ENCODE data around the gene LTF. TPM values are rescaled to one million over a fixed set of nuclear protein-coding genes. Genes with fewer than 3 reads are reported as not detected.

Gene LTF
- total RNA-seq, 1 donor from 2014 or later, result not detected

DNA sequence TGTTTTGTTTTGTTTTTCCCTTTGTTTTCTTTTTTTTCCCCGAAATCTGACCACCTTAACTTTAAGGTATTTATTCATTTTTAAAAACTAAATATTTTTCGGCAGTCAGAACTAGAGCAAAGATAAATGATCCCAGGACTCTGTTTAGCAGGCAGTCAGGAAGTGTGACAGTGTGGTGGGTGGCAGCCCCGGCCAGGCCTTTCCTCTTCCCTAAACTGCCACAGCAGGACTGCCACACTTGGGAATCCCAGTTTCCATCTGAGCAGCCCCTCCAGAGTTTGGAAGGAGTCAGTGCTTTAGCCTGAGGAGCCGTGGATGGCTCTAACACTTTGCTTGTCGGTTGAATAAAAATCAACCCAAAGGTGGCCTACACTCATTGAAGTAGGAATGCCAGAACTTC is 50.8 kb downstream of the LTF start:
- no peak for DNase-seq (ENCODE audit: low read depth)
- Histone ChIP-seq H3K4me3 (ENCODE audit: low read depth, low read length) (no peak overlapping the region), H3K36me3 (ENCODE audit: control insufficient read depth, insufficient read depth, low read length) (no peaks in the 10 kb centered on the region), H3K27me3 (ENCODE audit: control insufficient read depth, insufficient read depth, low read length) (no peaks in the 10 kb centered on the region)
- TF ChIP-seq, protein P1, sequence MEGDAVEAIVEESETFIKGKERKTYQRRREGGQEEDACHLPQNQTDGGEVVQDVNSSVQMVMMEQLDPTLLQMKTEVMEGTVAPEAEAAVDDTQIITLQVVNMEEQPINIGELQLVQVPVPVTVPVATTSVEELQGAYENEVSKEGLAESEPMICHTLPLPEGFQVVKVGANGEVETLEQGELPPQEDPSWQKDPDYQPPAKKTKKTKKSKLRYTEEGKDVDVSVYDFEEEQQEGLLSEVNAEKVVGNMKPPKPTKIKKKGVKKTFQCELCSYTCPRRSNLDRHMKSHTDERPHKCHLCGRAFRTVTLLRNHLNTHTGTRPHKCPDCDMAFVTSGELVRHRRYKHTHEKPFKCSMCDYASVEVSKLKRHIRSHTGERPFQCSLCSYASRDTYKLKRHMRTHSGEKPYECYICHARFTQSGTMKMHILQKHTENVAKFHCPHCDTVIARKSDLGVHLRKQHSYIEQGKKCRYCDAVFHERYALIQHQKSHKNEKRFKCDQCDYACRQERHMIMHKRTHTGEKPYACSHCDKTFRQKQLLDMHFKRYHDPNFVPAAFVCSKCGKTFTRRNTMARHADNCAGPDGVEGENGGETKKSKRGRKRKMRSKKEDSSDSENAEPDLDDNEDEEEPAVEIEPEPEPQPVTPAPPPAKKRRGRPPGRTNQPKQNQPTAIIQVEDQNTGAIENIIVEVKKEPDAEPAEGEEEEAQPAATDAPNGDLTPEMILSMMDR (IDR thresholded peaks at IDR 0.05; ENCODE audit: insufficient read depth, low read length, poor library complexity, severe bottlenecking), result no peak

DNA sequence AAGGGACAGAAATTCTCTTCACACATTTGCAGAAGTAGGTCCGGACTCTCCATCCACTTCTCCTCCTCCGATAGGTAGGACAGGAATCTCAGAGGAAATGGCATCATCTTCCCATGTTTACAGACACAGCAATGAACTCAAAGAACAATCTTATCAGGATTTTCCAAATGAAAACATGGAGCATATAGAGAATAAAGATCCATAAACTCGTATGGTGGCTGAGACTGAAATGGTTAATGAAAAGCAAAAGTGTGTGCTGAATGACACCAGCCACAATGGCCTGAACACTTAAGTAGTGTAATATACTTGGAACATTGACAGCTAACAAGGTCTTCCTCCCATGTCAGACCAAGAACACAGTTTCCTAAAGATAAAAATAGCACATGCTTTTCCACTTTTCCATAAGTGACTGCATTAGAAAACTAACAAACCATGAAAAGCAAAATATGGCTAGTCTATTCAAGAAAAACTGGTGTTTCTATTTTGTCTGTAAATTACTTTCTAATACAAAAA is 51.9 kb downstream of the LTF start:
- no peak for DNase-seq (ENCODE audit: low read depth)
- H3K4me3 ChIP-seq (ENCODE audit: low read depth, low read length), result no peak overlapping the region
- TF ChIP-seq, protein P1 (IDR thresholded peaks at IDR 0.05; ENCODE audit: insufficient read depth, low read length, poor library complexity, severe bottlenecking), result no peak
- no peaks in the 10 kb centered on the region for H3K27me3 ChIP-seq (ENCODE audit: control insufficient read depth, insufficient read depth, low read length)
- H3K36me3 ChIP-seq (ENCODE audit: control insufficient read depth, insufficient read depth, low read length), result no peaks in the 10 kb centered on the region

DNA sequence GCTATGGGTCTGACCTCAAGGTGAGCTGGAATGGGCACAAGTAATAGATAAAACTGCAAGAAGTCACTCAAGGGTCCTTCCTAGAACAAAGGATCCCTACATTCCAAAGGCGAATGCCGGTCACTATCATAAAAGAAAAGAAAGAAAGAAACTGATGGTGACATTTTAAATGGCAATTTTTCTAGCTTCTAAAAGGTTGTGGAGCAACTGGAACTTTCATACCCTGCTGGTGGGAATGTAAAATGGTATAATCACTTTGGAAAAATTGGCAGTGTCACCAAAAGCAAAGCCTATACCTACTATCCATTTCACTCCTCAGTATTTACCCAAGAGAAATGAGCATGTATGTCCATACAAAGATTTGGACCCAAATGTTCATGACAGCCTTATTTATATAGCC is 53.4 kb downstream of the LTF start:
- TF ChIP-seq, protein P1 (IDR thresholded peaks at IDR 0.05; ENCODE audit: insufficient read depth, low read length, poor library complexity, severe bottlenecking), result no peak
- no peak overlapping the region for H3K4me3 ChIP-seq (ENCODE audit: low read depth, low read length)
- H3K36me3 ChIP-seq (ENCODE audit: control insufficient read depth, insufficient read depth, low read length), result no peaks in the 10 kb centered on the region
- no peak for DNase-seq (ENCODE audit: low read depth)
- no peaks in the 10 kb centered on the region for H3K27me3 ChIP-seq (ENCODE audit: control insufficient read depth, insufficient read depth, low read length)

DNA sequence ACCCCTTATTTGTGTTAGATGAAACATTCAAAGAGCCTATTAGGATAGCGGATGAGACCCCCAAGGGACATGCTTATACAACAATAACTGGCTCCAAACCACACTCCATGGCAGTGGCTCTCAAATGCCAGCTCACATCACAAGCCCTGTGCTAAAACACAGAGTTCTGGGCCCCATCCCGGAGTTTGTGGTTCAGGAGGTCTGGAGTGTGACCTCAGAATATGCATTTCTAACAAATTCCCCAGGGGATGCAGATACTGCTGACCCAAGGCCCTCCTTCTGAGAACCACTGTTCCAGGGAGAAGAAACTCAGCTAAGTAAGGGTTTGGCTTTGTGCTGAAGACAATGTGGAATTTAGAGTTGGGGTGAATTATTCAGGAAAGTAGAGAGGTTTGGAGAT is 54.0 kb downstream of the LTF start:
- TF ChIP-seq, protein P1 (IDR thresholded peaks at IDR 0.05; ENCODE audit: insufficient read depth, low read length, poor library complexity, severe bottlenecking), result no peak
- Histone ChIP-seq H3K27me3 (ENCODE audit: control insufficient read depth, insufficient read depth, low read length) (no peaks in the 10 kb centered on the region), H3K36me3 (ENCODE audit: control insufficient read depth, insufficient read depth, low read length) (no peaks in the 10 kb centered on the region), H3K4me3 (ENCODE audit: low read depth, low read length) (no peak overlapping the region)
- DNase-seq (ENCODE audit: low read depth), result no peak

DNA sequence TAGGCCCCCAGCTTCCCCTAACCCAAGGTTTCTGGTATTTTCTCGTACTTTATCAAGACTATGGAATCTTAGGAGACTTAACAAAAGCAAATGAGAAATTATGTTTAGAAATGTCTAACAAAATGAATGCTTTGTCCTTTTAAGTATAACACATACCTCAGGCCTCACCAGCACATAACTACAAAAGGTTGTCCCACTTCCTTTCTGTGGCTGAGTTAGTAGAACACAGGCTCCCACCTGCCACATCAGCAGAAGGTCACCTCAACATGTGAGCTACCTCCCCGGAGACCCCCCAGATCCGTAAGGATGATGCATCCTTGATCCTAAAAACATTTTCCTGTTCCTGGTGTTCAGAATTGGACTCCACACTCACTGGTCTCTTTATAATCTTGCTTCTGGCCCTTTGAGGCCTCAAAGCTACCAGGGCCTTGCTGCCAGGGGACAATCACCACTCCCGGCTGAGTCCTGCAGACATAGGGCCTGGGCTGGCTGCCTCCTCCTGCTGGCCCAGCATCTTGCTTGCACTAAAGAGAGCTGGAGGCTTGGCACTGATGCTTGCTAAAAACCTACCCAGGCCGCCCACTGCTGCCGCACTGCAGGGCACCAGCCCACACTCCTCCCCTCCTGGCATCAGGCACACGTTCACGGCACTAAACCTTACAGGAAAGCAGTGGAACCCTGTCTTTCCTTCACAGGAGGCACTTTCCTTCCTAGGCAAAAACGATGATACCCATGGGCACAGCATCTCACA is 54.8 kb downstream of the LTF start:
- no peak for DNase-seq (ENCODE audit: low read depth)

More for the DNA sequence above, 54.8 kb downstream of the LTF start:
- H3K27me3 ChIP-seq (ENCODE audit: control insufficient read depth, insufficient read depth, low read length), result no peaks in the 10 kb centered on the region
- H3K4me3 ChIP-seq (ENCODE audit: low read depth, low read length), result no peak overlapping the region
- TF ChIP-seq, protein P1 (IDR thresholded peaks at IDR 0.05; ENCODE audit: insufficient read depth, low read length, poor library complexity, severe bottlenecking), result no peak
- H3K36me3 ChIP-seq (ENCODE audit: control insufficient read depth, insufficient read depth, low read length), result no peaks in the 10 kb centered on the region

Data from kidney epithelial cell (primary cell).